ENCODE data around the gene GLTP.
A peak's percentile ranks its signal among the peaks of the same experiment; 100 is the strongest.
"Not testable (repeated sequence)": the region's sequence is repeated elsewhere in the genome, so short reads cannot be mapped to it uniquely, and the experiment has no call there.

Gene GLTP

DNA sequence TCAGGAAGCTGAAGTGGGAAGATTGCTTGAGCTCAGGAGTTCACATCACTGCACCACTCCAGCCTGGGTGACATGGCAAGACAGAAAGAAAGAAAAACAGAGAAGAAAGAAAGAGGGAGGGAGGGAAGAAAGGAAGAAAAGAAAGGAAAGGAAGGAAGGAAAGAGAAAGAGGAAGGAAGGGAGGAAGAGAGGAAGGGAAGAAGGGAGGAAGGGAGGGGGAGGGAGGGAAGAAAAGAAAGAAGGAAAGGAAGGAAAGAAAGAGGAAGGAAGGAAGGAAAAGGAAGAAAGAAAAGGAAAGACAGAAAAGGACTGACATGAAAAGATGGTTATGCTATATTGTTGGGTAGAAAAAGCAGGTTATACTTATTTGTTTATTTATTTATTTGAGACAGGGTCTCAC, 3.9 kb downstream of the GLTP start:
- no peak for DNase-seq

DNA sequence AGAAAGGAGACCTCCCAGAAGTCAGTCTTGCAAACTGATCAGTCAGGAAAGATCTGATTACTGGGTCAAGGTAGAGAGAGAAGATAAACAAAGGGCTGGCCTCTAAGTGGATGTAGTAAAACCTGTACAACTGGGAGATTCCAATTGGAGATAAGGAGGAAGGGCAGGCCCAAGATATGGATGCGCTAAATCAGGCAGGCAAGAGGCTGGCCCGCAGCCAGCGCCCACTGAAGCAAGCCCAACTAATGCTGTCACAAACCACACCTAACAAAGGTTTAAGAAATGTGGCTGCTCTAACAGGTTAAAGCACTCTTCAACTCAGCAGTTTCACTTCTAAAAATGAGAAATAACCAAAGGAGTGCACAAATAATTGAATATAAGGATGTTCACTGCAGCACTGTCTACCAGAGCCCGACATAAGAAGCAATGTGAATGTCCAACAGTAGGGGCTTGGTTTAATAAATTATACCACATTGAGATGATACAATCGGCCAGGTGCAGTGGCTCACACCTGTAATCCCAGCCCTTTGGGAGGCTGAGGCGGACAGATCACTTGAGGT, 4.7 kb downstream of the GLTP start:
- no peak for DNase-seq

DNA sequence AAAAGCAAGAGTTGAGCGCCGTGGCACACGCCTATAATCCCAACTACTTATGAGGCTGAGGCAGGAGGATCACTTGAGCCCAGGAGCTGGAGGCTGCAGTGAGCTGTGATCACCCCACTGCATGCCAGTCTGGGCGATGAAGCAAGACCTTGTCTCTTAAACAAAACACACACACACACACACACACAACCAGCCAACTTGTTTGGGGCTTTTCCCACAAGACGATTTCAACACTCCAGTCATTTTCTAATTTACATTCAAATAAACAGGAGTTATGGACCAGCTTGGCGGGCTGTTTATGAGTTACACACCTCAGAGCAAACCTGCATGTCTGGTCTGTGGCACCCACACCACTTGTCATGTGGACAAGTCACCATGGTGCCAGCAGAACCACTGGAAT, 6.7 kb downstream of the GLTP start:
- DNase-seq = no peak

DNA sequence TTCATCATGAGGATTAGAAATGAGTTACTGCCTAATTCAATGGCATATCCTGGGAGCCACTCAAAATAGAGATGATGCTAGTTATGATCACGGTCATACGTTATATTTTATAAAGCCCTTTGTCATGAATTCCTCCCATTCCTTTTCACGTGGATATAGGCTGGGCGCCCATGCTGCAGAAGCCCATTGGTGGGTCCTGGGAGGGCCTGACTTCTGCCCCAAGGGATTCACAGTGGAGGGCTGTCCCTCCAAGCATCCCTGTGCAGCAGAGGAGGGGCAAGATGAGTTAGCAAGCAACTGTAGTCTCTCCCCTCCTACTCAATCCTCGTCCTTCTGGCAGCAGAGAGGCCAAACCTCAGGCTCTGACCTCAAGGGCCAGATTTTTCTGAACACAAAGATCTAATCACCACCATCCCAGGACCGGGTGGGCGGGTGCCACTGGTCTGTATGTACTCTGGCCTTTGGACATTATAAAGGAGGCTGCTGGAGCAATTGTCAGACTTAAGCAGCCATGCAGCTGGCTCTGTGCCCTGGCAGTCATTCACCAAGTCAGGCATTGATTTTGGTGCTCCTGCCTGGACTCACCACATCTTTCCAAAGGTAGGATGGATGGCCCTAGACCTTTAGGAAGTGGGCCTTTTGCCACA, 8.6 kb downstream of the GLTP start:
- DNase-seq = no peak

DNA sequence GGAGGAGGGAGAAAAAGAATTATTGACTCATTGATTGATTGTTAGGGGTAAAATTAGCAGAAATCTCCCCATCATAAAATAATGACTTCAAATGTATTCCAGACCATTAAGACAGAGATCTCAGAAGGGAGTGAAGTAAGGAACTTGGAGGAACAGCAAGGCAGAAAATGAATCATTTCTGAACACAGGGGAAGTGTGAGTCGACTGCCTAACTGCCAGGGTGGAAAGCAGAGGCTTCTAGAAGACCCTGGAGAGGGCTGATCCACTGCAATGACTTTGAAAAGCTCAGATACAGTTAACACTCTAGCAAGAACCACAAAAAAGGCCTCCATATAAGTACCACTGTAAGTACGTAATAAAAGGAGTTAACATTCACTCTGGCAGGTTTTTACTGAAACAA, 9.7 kb downstream of the GLTP start:
- no peak for DNase-seq

DNA sequence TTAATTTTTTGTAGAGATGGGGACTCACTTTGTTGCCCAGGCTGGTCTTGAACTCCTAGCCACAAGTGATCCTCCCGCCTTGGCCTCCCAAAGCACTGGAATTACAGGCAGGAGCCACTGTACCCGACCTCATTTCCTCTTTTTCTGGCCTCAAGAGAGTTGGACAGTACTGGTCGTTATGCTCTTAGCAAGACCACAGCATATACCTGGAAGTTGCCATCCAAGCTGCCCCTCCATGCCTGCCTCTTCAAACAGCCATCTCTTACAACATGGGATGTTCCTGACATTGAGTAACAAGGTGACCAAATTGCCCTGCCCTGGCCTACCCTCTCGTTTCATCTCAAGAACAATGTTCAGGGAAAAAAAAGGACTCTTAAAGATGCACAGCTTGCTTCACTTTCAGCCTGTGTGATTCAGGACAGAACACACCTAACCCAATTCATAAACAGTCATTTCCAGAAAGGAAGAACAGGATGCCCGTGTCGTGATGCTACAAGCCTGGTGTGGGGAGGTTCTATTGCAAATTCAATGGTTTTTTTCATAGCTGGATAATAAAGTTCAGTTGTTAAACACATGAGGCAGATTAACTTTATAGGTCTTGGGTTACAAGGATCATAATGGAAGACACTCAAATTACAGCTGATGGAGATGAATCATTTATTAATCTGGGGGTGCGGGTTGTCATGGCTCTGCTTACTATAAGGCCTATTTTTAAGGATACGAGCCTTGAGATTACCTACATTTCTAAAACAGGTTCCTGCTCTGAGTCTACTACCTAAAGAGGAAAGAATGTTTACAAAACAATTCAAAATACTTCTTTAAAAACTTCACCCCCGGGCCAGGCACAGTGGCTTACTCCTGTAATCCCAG, 11.9 kb downstream of the GLTP start:
- DNase-seq = no peak

DNA sequence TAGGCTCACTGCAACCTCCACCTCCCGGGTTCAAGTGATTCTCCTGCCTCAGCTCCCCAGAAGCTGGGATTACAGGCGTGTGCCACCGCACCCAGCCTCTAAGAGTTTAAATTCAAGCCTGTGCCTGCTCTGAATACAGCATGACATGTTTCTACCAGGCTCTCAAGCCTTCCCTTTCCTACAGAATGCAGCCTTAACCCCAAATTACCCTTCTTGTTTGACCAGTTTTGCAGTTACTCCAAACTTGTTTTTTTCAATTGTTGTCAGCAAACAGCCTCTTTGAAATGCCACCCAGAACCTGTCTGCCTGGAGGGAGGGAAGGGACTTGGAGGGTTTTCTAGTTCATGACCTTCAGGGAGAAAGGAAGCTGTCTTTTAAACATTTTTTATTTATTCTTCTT, 15.4 kb downstream of the GLTP start:
- no peak for DNase-seq

DNA sequence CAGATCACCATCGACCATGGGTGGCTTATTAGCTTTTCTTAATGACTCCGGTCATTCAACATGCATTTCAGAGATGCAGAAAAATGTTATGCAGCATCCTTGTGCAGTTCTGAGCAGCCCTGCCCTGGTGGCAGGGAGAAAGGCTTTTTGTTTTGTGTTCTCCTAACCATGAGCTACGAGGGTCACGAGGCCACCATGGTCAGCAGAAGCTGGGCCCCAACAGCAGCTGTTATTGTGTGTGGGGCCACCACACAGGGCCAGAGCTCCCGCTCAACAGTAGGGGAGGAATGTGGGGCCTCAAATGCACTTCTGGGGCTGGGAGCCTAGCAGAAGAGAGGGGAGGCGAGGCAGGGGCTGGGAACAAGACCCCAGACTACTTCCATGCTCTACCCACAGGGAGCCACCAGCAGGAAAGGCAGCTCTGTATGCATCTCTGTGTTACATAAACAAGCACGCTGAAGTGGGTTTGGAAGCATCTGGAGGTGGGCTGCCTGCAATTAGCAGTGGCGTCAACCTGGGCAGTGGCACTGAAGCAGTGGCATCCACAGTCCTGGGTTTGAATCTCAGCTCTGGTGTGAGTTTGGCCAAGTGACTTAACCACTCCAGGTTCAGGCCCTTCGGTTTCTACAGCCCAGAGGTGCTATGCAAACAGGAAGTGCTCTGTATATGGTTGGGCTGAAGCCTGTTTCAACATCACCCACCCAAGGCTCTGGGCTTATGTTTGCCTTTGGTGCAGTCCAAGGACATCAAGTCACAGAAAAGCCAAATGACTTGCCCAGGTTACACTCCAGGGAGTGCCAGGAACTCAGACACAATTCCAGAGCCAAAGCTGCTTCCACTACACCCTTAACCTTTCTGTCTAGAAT, 16.3 kb downstream of the GLTP start:
- no peak for DNase-seq

DNA sequence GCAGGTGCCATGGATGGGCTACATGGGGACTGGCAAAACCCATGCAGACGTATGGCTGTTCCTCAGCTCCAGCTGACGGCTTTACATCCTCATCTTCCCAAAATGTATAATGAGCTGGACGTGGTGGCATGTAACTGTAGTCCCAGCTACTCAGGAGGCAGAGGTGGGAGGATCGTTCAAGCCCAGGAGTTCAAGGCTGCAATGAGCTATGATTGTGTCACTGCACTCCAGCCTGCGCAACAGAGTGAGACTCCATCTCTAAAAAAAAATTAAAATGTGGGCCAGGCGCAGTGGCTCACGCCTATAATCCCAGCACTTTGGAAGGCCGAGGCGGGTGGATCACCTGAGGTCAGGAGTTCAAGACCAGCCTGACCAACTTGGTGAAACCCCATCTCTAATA, 17.9 kb downstream of the GLTP start:
- not testable (repeated sequence) for DNase-seq

DNA sequence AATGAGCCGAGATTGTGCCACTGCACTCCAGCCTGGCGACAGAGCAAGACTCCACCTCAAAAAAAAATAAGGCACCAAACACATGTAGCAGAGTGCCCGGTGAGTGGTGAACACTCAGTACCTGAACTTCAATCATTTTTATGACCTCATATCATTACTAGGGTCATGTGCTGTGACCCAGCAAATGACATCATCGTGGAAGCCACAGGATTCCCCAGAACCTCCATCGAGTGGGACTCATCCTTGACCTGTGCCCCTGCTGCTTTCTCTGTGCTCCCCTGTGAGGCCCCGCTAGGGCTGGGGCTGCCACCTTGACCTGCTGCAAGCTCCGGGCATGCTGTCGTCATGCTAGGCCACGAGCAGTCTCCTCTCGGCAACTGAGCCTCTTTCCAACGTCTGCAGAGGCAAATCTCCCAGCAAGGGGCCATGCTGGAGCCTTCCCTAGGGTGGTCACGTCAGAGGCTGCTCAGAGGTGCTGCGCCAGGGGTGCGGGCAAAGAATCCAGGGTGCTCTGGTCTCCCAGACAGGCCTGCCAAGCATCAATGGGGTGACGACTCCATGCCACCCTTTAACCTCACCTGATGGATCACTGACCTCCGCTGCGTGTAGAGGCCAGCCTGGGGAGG, 18.5 kb downstream of the GLTP start:
- DNase-seq = no peak

DNA sequence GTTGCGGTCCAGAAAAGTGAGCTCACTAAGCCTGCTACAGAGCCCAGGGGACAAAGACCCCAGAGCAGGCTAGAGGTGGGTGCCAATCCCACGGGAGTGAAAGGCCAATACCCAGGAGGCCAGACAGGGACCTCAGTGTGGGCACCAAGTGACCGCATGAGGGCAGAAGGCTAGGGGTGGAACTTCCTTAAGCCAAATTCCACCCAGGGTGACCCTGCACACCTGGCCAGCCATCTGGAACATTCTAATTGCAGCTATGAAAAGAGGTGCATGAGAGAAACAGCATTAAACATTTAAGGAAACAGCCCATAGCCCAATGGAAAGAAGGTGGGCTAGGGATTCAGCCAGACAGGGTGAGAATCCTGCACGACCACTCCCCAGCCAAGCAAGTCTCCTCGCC, 19.4 kb downstream of the GLTP start:
- no peak for DNase-seq

DNA sequence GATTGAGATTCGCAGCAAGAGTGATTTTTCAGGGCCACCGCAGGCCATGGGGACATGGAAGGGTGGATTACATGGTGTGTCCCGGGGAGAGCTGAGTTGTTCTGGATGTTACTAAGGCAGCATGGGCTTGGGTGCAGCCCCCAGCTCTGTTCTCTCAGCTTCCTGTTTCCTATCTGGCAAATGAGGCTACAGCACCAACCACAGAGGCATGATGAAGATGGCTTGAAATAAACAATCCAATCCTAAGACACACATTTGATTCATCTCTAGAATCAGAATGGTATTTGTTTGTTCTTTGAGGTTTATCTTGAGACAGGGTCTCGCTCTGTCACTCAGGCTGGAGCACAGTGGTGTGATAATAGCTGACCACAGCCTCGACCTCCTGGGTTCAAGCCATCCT, 21.6 kb downstream of the GLTP start:
- no peak for DNase-seq

DNA sequence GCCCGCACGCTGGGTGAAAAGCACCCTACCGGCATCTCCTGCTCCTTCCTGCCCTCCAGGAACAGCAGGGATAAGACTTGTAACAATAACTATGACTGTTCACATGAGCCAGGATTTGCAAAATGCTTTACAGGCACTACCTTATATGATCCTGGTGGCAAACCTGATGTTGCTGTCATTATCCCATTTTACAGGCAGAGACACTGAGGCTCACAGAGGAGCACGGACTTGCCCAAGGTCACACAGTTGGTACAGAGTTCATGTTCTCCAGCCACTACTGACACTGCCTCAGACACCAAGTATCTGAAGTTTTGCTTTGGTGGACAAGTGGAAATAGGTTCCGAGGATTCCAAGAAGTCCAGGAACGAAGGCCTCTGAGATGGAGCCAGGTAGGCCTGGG, 22.6 kb downstream of the GLTP start:
- no peak for DNase-seq

DNA sequence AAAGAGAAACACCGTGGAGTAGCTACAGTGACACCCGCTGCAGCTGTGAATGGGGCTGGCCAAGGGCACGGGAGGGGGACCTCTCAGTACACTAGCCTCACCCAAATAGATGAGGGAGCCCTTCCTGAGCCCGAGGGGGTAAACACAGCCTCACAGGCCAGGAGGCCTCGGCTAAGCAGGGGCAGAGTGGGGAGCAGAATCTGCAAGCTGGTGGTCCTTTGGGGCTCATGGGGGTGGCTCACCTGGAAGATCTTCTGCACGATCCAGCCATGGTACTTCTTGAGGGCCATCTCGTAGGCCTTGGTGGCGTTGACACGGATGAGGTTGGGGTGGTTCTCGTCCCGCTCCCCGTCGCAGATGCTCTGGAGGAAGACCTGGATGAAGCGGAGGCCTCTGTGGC, 25.0 kb downstream of the GLTP start:
- no peak for DNase-seq

DNA sequence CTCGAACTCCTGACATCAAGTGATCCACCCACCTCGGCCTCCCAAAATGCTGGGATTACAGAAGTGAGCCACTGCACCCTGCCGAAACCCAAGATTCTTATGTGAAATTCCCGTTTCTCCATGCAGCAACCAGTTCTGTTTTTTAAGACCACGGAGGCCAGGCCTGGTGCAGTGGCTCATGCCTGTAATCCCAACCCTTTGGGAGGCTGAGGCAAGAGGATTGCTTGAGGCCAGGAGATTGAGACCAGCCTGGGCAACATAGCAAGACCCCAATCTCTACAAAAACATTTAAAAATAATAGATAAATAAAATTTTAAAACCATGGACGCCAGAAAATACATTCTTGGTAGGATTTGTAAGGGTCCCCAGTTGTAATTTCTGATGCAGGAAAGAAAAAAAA, 29.8 kb downstream of the GLTP start:
- not testable (repeated sequence) for DNase-seq

DNA sequence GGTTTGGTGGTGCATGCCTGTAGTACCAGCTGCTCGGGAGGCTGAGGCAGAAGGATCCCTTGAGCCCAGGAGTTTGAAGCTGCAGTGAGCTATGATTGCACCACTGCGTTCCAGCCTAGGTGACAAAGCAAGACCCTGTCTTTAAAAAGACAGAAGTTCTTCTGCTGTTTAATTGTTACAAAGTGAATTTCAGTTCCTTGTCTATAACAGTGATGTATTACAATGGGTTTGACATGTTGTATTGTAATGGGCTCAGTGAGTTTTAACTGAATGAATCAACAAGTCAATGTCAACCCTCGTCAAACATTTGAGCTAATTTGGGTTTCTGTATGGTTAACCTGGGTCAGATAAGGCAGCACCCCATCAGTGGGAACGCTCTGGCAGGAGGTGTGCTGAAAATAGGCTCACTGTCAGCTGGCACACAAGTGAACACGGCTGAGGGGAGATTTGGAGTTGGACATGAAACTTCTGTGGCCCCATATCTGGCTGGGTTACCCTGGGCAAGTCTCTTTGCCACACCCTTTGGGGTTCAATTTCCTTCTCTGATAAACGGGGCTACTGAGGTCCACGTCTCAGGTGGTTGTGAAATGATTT, 33.1 kb downstream of the GLTP start:
- no peak for DNase-seq

DNA sequence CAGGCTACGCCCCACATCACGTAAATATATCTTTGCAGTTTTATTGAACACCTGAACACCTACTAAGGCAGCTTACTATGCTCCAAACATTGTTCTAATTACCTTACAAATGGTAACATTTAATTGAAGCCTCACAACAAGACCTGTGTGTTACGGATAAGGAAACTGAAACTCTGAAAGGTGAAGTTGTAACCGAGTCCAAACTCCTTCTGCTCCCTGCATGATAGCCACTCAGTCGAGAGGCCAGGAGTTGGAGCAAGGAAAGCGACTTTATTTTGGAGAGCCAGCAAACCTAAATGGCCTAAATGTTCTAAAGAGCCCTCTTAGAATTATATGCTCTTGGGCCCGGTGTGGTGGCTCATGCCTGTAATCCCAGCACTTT, 34.5 kb downstream of the GLTP start:
- DNase-seq = no peak

DNA sequence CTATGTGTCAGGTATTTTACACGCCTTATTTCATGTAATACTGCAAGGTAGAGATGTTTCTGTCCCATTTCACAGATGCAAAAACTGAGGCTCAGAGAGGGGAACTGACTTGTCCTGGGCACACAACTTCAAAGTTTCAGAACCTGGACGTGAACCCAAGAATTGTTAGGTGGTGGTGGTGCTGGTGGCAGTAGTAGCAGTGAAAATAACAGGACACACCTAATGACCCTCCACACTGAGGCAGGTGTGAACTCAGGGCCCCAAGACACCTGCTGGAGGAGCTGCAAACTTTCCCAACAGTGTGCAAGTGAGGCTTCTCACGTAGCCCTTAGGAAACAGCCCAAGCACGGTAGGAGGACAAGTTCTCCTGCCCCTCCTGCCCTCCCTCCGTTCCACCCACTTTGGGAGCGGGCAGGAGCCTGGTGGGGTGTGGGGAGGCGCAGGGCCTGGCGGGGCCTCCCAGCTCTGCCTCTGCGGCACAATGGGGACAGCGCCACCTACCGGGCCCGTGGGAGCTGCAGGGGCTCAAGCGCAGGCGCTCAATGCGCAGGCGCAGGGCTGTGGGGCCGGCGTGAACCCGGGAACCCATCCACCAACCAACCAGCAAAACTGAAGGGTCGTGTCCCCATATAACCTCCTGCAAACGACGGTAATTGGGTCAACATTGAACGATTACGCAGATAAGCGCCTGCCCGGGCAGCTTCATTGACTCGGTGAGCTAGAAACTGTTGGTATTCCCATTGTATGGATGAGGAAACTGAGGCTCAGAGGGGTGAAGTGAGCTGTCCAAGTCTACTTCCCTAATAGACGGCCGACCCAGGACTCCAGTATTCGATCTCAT, 35.1 kb downstream of the GLTP start:
- peak; percentile 94 to 95 for DNase-seq

DNA sequence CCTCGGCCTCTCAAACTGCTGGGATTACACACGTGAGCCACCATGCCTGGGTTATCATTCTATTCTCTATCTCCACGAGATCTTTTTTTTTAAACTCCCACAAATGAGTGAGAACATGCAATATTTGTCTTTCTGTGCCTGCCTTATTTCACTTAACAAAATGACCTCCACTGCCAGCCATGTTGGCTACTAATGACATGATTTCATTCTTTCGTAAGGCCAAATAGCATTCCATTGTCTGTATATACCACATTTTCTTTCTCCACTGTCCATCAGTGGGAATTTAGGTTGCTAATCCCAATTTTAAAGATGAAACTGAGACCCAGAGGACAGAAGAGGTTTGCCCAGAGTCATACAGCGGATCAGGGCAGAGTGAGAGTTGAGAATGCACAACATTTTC, 36.2 kb downstream of the GLTP start:
- no peak for DNase-seq

DNA sequence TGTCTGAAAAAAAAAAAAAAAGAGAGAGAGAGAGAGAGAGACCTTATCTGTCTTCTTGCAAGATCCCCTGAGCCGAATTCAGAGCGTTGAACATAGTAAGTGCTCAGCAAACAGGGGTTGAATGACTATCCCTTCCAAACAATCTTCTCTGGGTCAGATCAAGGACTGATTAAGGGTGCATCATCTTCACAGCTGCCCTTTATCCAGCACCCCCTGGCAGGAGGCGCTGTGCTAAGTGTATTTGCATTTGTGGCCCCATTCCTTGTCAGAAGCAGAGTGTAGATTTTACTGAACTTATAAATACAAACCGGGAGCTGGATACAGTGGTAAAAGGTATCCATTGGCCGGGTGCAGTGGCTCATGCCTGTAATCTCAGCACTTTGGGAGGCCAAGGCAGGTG, 38.3 kb downstream of the GLTP start:
- no peak for DNase-seq

DNA sequence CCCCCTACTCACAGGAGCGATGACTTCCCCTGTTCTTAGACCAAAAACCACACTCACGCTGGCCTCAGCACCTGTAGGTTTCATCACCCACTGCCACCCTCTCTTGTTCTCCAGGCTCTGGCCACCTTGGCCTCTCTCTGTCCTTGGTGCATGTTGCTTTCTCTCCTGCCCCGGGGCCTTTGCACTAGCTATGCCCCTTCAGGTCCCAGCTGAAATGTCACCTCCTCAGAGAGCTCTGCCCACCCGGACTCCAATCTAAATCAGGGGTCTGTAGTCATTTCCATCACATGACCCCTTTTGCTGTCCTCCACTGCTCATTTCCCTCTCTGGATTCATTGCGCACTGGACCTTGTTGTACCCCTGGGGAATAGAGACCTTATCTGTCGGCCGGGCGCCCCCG, 39.0 kb downstream of the GLTP start:
- DNase-seq = no peak

Data from stimulated activated CD4-positive, alpha-beta T cell treated with anti-CD3 and anti-CD28 coated beads, Interleukin-2, amount 100 ng/mL, for 24 hours (primary cell).